Osteocyte (in vitro differentiated cells): ENCODE measurements around the gene NAALAD2. TPM values are rescaled to one million over a fixed set of nuclear protein-coding genes. Genes with fewer than 3 reads are reported as not detected.

ENCODE experiments used
- DNase-seq: peaks from one replicate; pipeline ENCODE4 v3.0.0; 2021; ENCODE audit warnings: mixed read lengths; ENCODE audit not compliant: unreplicated experiment; ENCODE audit errors: extremely low spot score
- H3K27ac Mint-ChIP-seq: one replicate; pipeline ENCODE4 v1.8.0; 2021; ENCODE audit warnings: mild to moderate bottlenecking, mixed read lengths; ENCODE audit not compliant: unreplicated experiment
- H3K27me3 Mint-ChIP-seq: one replicate; pipeline ENCODE4 v1.8.0; 2021; ENCODE audit warnings: mixed read lengths; ENCODE audit not compliant: unreplicated experiment
- H3K36me3 Mint-ChIP-seq: one replicate; pipeline ENCODE4 v1.8.0; 2021; ENCODE audit warnings: mixed read lengths; ENCODE audit not compliant: unreplicated experiment
- H3K4me1 Mint-ChIP-seq: one replicate; pipeline ENCODE4 v1.8.0; 2021; ENCODE audit warnings: mixed read lengths; ENCODE audit not compliant: unreplicated experiment
- H3K4me3 Mint-ChIP-seq: one replicate; pipeline ENCODE4 v1.8.0; 2021; ENCODE audit warnings: mild to moderate bottlenecking, moderate library complexity, mixed read lengths; ENCODE audit not compliant: unreplicated experiment
- H3K9me3 Mint-ChIP-seq: one replicate; pipeline ENCODE4 v1.8.0; 2021; ENCODE audit warnings: mixed read lengths; ENCODE audit not compliant: unreplicated experiment
- CTCF ChIP-seq: fragments of 200-600 bp; sonication (generic); IDR thresholded peaks from 2 replicates; pipeline ENCODE4 v1.5.0; 2021; ENCODE audit warnings: antibody characterized with exemption, mild to moderate bottlenecking, moderate library complexity
- total RNA-seq: library from RNA; stranded (reverse); gene quantifications from 2 replicates; pipeline ENCODE4 v1.2.1, GENCODE V29; 2021

The NAALAD2 gene
- total RNA-seq, 1 donor from 2014 or later: 5.5 TPM

DNA sequence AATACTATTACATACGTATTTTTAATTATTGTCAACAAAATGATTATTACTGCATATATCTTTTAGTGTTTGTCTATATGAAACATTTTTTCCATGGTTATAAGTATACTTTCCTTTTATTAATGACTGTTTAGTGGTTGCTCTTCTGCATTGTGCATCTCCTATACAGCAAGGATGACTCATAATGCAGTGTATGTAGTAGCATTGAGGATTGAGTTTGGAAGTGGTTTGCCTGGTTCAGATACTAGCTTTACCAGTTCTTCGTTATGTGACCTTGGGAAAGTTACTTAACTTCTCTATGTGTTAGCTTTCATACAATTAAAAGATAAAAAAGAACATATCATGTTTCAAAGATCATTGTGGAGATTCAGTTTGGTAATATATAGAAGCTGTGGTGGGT, 44.3 kb downstream of the NAALAD2 start:
- Mint-ChIP-seq H3K4me1 (no peaks in the 10 kb centered on the region), H3K27me3 (no peaks in the 10 kb centered on the region), H3K27ac (no peak overlapping the region), H3K9me3 (no peaks in the 10 kb centered on the region), H3K36me3 (peaks cover 5% of the 10 kb centered on the region), H3K4me3 (no peak overlapping the region)
- no peak for TF ChIP-seq CTCF
- no peak for DNase-seq

DNA sequence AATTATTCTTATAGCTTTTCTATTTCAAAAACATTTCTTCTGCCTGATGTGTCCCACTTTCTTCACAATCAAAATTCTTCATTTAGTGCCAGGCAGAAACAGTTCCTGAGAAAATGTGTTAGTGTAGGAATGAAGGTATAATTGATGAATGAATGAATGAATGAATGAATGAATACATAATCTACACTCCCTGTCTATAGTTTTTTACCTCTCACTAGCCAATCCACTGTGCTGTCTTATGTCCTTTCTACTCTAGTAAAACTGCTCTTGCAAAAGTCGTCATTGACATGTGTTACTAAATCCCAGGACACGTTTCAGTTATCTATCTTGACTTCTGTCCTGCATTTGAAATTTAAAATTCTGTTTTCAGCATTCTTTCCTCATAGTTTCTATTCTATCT, 45.5 kb downstream of the NAALAD2 start:
- Mint-ChIP-seq H3K36me3 (peaks cover 5% of the 10 kb centered on the region), H3K4me1 (no peaks in the 10 kb centered on the region), H3K9me3 (no peaks in the 10 kb centered on the region), H3K27ac (no peak overlapping the region), H3K4me3 (no peak overlapping the region), H3K27me3 (no peaks in the 10 kb centered on the region)
- DNase-seq: no peak
- TF ChIP-seq CTCF: no peak

DNA sequence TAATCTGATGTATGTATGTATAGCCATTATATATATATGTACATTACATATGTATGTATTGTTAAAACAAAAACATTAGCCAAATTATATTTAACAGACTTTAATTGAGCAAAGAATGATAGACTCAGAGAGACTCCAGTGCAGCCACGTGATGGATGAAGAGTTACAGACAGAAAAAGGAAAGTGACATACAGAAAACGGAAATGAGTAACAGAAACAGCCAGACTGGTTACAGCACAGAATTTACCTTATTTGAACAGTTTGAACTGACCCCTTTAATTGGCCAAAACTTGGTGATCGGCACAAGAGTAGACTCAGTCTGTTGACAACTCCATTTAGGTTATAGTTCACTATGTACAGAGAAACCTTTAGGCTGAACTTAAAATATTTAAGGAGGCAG, 53.4 kb downstream of the NAALAD2 start:
- Mint-ChIP-seq H3K36me3 (no peaks in the 10 kb centered on the region), H3K27ac (no peak overlapping the region), H3K9me3 (no peaks in the 10 kb centered on the region), H3K4me3 (no peak overlapping the region), H3K27me3 (no peaks in the 10 kb centered on the region), H3K4me1 (no peaks in the 10 kb centered on the region)
- DNase-seq: no peak
- TF ChIP-seq CTCF: no peak

DNA sequence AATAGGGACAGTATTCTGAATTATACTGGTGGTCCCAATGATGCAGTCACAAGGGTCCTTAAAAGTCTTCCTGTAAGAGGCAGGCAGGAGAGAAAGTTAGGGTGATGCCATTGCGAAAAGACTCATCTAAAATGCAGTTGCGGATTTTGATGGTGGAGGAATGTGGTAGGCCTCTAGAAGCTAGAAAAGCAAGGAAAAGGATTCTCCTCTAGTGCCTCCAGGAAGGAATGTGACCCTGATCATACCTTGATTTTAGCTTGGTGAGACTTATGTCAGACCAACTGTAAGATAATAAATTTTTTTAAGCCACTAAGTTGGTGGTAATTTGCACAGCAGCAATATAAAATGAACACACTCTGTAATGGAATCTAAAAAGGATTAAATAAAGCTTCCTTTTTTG, 54.5 kb downstream of the NAALAD2 start:
- H3K4me3 Mint-ChIP-seq: no peak overlapping the region
- H3K27ac Mint-ChIP-seq: no peak overlapping the region
- H3K27me3 Mint-ChIP-seq: no peaks in the 10 kb centered on the region
- no peaks in the 10 kb centered on the region for H3K9me3 Mint-ChIP-seq
- no peaks in the 10 kb centered on the region for H3K36me3 Mint-ChIP-seq
- H3K4me1 Mint-ChIP-seq: no peaks in the 10 kb centered on the region
- TF ChIP-seq CTCF: no peak
- no peak for DNase-seq

DNA sequence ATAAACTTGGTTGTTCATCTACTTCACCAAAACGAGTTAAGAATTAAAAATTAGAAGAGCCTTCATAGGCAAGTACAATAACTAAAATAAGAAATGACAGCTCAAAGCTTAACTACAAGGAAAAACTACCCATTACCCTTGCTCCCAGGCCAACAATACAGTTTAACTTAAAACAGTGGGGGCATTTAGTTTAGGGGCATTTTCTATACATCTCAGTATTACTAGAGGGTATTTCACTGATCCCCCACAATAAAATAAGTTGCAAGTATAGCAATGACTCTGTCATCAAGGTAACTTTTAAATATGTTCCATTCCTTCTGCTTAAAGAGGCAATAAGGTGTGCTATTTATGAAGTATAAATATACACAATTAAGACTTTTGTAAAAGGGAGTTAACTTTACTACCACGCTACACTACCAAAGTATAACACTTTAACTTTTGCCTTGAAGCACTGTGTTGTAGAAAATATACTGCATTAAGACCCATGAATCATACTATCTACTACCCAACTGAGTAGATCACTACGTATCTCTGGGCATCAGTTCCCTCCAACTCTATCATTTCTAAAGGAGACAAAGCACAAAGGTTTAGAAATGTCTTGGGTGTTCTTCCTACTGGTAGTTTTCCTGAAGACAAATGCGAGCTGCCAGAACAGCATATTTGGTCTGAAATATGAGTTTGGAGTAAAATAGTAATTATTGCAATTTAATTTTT, 58.6 kb downstream of the NAALAD2 start:
- H3K27me3 Mint-ChIP-seq: no peaks in the 10 kb centered on the region
- peaks cover 6% of the 10 kb centered on the region for H3K36me3 Mint-ChIP-seq
- no peak overlapping the region for H3K4me3 Mint-ChIP-seq
- peaks cover 3% of the 10 kb centered on the region for H3K4me1 Mint-ChIP-seq
- no peak for DNase-seq
- no peaks in the 10 kb centered on the region for H3K9me3 Mint-ChIP-seq
- H3K27ac Mint-ChIP-seq: no peak overlapping the region
- no peak for TF ChIP-seq CTCF
